ENCODE results near the gene CORO1A. TPM values are rescaled to one million over a fixed set of nuclear protein-coding genes. Genes with fewer than 3 reads are reported as not detected.
"Not testable (repeated sequence)": the region's sequence is repeated elsewhere in the genome, so short reads cannot be mapped to it uniquely, and the experiment has no call there.

CORO1A gene
- total RNA-seq, 1 donor from 2014 or later, result 843 TPM

DNA sequence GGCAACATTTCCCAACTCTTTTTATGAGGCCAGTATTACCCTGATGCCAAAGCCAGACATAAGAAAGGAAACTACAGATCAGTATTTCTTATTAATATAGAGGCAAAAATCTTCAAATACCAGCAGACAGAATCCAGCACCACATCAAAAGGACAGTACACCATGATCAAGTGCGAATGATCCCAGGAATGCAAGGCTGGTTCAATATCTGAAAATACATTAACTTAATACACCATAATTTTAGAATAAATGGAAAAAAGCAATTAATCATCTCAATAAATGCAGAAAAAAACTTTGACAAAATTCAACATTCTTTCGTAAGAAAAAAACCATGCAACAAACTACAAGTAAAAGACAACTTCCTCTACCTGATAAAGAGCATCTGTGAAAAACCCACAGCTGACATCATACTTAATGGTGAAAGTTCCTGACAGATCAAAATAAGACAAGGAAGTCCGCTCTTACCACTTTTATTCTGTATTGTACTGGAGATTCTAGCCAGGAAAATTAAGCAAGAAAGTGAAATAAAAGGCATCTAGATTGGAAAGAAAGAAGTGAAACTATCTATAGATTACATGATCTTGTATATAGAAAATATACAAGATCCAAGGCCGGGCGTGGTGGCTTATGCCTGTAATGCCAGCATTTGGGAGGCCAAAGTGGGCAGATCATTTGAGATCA, 34.0 kb upstream of the CORO1A start:
- H3K27me3 Mint-ChIP-seq (ENCODE audit: low read depth), result no peaks in the 10 kb centered on the region
- H3K9me3 Mint-ChIP-seq, result peaks cover 14% of the 10 kb centered on the region
- H3K27ac Mint-ChIP-seq, result no peak overlapping the region
- no peak overlapping the region for H3K4me3 Mint-ChIP-seq (ENCODE audit: low read depth)
- peaks cover 3% of the 10 kb centered on the region for H3K4me1 Mint-ChIP-seq (ENCODE audit: low read depth)
- peaks cover 6% of the 10 kb centered on the region for H3K36me3 Mint-ChIP-seq (ENCODE audit: low read depth)
- intact Hi-C loops (cut with micrococcal nuclease), result no loop called here
- DNase-seq (ENCODE audit: low spot score), result no peak

DNA sequence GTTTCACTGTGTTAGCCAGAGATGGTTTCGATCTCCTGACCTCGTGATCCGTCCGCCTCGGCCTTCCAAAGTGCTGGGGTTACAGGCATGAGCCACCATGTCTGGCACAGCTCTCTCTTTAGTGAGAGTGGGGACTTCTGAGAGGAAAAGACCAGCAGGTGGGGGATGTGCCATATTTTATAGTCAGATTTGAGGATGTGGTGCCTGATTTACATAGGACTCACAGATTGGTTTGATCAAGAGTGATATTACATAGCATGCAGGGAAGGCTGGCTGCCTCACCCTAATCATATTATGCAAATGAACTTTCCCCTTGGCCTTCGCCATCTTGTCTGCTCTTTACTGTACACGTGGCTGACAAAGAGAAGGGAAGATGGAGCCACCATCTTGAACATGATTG, 32.3 kb upstream of the CORO1A start:
- Mint-ChIP-seq H3K4me1 (ENCODE audit: low read depth) (no peaks in the 10 kb centered on the region), H3K9me3 (peaks cover 14% of the 10 kb centered on the region), H3K4me3 (ENCODE audit: low read depth) (no peak overlapping the region), H3K27me3 (ENCODE audit: low read depth) (no peaks in the 10 kb centered on the region), H3K36me3 (ENCODE audit: low read depth) (peaks cover 6% of the 10 kb centered on the region), H3K27ac (no peak overlapping the region)
- intact Hi-C loops (cut with micrococcal nuclease), result no loop called here
- no peak for DNase-seq (ENCODE audit: low spot score)

DNA sequence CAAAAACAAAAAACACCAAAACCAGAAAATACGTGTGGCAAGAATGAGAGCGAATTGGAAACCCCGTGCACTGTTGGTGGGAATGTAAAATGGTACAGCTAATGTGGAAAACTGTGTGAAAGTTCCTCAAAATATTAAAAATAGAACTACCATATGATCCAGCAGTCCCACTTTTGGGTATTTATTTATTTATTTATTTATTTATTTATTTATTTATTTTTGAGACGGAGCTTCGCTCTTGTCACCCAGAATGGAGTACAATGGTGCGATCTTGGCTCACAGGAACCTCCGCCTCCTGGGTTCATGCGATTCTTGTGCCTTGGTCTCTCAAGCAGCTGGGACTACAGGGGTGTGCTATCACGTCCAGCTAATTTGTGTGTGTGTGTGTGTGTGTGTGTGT, 30.9 kb upstream of the CORO1A start:
- DNase-seq (ENCODE audit: low spot score), result no peak
- peaks cover 6% of the 10 kb centered on the region for H3K36me3 Mint-ChIP-seq (ENCODE audit: low read depth)
- H3K4me3 Mint-ChIP-seq (ENCODE audit: low read depth), result no peak overlapping the region
- H3K27ac Mint-ChIP-seq, result no peak overlapping the region
- H3K9me3 Mint-ChIP-seq, result peaks cover 14% of the 10 kb centered on the region
- intact Hi-C loops (cut with micrococcal nuclease), result no loop called here
- H3K27me3 Mint-ChIP-seq (ENCODE audit: low read depth), result no peaks in the 10 kb centered on the region
- no peaks in the 10 kb centered on the region for H3K4me1 Mint-ChIP-seq (ENCODE audit: low read depth)

DNA sequence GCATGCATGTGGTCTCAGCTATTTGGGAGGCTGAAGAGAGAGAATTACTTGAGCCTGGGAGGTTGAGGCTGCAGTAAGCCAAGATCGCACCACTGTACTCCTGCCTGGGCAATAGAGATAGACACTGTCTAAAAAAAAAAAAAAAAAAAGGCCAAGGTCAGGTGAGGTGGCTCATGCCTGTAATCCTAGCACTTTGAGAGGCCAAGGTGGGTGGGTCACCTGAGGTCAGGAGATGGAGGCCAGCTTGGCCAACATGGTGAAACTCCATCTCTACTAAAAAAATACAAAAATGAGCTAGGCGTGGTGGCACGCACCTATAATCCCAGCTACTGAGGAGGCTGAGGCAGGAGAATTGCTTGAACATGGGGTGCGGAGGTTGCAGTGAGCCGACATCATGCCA, 28.2 kb upstream of the CORO1A start:
- intact Hi-C loops (cut with micrococcal nuclease), result no loop called here

DNA sequence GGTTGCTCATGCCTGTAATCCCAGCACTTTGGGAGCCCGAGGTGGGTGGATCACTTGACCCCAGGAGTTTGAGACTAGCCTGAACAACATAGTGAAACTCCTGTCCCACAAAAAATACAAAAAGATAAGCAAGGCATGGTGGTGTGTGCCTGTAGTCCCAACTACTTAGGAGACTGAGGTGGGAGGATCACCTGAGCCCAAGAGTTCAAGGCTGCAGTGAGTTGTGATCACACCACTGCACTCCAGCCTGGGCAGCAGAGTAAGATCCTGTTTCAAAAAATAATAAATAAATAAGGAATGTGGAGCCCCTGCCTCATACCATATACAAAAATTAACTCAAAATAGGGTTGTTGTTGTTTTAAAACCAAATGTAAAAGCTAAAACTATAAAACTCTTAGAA, 26.2 kb upstream of the CORO1A start:
- H3K36me3 Mint-ChIP-seq (ENCODE audit: low read depth), result no peaks in the 10 kb centered on the region
- DNase-seq (ENCODE audit: low spot score), result no peak
- H3K27ac Mint-ChIP-seq, result no peak overlapping the region
- no peaks in the 10 kb centered on the region for H3K4me1 Mint-ChIP-seq (ENCODE audit: low read depth)
- no peaks in the 10 kb centered on the region for H3K27me3 Mint-ChIP-seq (ENCODE audit: low read depth)
- no peaks in the 10 kb centered on the region for H3K9me3 Mint-ChIP-seq
- no peak overlapping the region for H3K4me3 Mint-ChIP-seq (ENCODE audit: low read depth)
- intact Hi-C loops (cut with micrococcal nuclease), result no loop called here

More for the DNA sequence above, 28.2 kb upstream of the CORO1A start:
- no peaks in the 10 kb centered on the region for H3K9me3 Mint-ChIP-seq
- H3K36me3 Mint-ChIP-seq (ENCODE audit: low read depth), result no peaks in the 10 kb centered on the region
- H3K27ac Mint-ChIP-seq, result no peak overlapping the region
- no peak for DNase-seq (ENCODE audit: low spot score)
- H3K4me3 Mint-ChIP-seq (ENCODE audit: low read depth), result no peak overlapping the region
- H3K27me3 Mint-ChIP-seq (ENCODE audit: low read depth), result no peaks in the 10 kb centered on the region
- no peaks in the 10 kb centered on the region for H3K4me1 Mint-ChIP-seq (ENCODE audit: low read depth)

DNA sequence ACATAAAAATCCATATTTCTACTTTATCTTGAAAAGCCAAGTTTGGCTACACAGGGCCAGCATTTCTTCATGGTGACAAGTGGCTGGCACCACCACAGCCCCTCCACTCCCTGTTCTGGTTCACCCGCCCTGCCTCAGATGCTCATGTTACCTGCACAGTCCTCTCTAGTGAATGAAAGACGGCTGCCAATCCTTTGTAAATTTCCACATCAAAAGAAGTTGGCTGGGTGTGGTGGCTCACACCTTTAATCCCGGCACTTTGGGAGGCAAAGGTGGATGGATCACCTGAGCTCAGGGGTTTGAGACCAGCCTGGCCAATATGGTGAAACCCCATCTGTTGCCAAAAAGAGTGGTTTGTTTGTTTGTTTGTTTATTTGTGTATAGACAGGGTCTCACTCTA, 19.9 kb upstream of the CORO1A start:
- Mint-ChIP-seq H3K27ac (no peak overlapping the region), H3K4me3 (ENCODE audit: low read depth) (no peak overlapping the region), H3K27me3 (ENCODE audit: low read depth) (no peaks in the 10 kb centered on the region), H3K36me3 (ENCODE audit: low read depth) (no peaks in the 10 kb centered on the region), H3K9me3 (no peaks in the 10 kb centered on the region), H3K4me1 (ENCODE audit: low read depth) (peaks cover 20% of the 10 kb centered on the region)
- DNase-seq (ENCODE audit: low spot score), result no peak
- intact Hi-C loops (cut with micrococcal nuclease), result no loop called here

DNA sequence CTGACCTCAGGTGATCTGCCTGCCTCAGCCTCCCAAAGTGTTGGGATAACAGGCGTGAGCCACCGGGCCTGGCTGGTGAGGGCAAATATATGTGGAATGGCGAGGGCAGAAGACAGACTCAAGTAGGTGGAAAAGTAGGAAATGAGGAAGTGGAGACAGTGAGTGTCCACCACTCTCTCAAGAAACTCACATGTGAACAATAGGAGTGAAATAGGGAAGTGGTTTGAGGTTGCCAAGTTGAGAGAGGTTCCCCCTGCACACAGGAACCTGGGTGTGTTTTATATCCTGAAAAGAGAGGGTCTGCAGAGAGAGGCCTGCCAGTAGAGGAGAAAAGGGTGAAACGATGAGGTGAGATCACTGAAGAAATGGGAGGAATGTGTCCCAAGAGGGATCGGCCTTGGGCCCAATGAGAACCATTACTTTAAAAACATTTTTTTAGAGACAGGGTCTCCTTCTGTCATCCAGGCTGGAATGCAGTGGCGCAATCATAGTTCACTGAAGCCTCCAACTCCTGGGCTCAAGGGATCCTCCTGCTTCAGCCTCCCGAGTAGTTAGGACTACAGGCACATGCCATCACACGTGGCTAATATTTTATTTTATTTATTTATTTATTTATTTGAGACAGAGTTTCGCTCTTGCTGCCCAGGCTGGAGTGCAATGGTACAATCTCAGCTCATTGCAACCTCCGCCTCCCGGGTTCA, 17.1 kb upstream of the CORO1A start:
- intact Hi-C loops (cut with micrococcal nuclease), result no loop called here
- Mint-ChIP-seq H3K27ac (peak overlapping the region; percentile 15), H3K36me3 (ENCODE audit: low read depth) (no peaks in the 10 kb centered on the region), H3K4me1 (ENCODE audit: low read depth) (peaks cover 20% of the 10 kb centered on the region), H3K4me3 (ENCODE audit: low read depth) (no peak overlapping the region), H3K9me3 (no peaks in the 10 kb centered on the region), H3K27me3 (ENCODE audit: low read depth) (no peaks in the 10 kb centered on the region)
- DNase-seq (ENCODE audit: low spot score), result no peak

DNA sequence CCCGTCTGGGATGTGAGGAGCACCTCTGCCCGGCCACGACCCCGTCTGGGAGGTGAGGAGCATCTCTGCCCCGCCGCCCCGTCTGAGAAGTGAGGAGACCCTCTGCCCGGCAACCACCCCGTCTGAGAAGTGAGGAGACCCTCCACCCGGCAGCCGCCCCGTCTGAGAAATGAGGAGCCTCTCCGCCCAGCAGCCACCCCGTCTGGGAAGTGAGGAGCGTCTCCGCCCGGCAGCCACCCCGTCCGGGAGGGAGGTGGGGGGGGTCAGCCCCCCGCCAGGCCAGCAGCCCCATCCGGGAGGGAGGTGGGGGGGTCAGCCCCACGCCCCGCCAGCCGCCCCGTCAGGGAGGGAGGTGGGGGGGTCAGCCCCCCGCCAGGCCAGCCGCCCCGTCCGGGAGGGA, 14.7 kb upstream of the CORO1A start:
- H3K27ac Mint-ChIP-seq; DNase-seq (ENCODE audit: low spot score); H3K4me3 Mint-ChIP-seq (ENCODE audit: low read depth); H3K27me3 Mint-ChIP-seq (ENCODE audit: low read depth); H3K9me3 Mint-ChIP-seq; H3K36me3 Mint-ChIP-seq (ENCODE audit: low read depth); intact Hi-C loops (cut with micrococcal nuclease): not testable (repeated sequence)
- H3K4me1 Mint-ChIP-seq (ENCODE audit: low read depth), result peaks cover 17% of the 10 kb centered on the region

DNA sequence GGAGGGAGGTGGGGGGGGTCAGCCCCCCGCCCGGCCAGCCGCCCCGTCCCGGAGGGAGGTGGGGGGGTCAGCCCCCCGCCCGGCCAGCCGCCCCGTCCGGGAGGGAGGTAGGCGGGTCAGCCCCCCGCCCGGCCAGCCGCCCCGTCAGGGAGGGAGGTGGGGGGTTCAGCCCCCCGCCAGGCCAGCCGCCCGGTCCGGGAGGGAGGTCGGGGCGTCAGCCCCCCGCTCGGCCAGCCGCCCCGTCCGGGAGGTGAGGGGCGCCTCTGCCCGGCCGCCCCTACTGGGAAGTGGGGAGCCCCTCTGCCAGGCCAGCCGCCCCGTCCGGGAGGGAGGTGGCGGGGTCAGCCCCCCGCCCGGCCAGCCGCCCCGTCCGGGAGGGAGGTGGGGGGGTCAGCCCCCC, 14.0 kb upstream of the CORO1A start:
- H3K9me3 Mint-ChIP-seq; H3K27me3 Mint-ChIP-seq (ENCODE audit: low read depth); DNase-seq (ENCODE audit: low spot score); H3K36me3 Mint-ChIP-seq (ENCODE audit: low read depth); intact Hi-C loops (cut with micrococcal nuclease); H3K4me3 Mint-ChIP-seq (ENCODE audit: low read depth); H3K27ac Mint-ChIP-seq: not testable (repeated sequence)
- H3K4me1 Mint-ChIP-seq (ENCODE audit: low read depth), result peaks cover 15% of the 10 kb centered on the region

DNA sequence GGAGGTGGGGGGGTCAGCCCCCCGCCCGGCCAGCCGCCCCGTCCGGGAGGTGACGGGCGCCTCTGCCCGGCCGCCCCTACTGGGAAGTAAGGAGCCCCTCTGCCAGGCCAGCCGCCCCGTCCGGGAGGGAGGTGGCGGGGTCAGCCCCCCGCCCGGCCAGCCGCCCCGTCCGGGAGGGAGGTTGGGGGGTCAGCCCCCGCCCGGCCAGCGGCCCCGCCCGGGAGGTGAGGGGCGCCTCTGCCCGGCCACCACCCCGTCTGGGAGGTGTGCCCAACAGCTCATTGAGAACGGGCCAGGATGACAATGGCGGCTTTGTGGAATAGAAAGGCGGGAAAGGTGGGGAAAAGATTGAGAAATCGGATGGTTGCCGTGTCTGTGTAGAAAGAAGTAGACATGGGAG, 13.3 kb upstream of the CORO1A start:
- H3K27me3 Mint-ChIP-seq (ENCODE audit: low read depth); H3K9me3 Mint-ChIP-seq; H3K27ac Mint-ChIP-seq; H3K4me3 Mint-ChIP-seq (ENCODE audit: low read depth); H3K4me1 Mint-ChIP-seq (ENCODE audit: low read depth); H3K36me3 Mint-ChIP-seq (ENCODE audit: low read depth); intact Hi-C loops (cut with micrococcal nuclease); DNase-seq (ENCODE audit: low spot score): not testable (repeated sequence)

DNA sequence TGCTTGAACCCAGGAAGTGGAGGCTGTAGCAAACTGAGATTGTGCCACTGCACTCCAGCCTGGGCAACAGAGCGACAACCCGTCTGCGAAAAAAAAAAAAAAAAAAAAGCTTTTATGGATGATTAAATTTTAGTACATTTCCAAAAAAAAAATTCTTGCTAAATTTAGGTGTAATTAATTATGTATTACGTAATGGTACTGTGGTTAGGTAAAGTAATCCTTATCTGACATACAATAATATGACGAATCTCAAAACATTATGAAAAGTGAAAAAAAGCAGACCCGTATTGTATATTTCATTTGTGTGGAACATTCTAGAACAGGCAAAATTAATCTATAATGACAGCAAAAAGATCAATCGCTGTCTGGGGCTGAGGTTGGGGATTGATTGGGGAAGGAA, 10.3 kb upstream of the CORO1A start:
- H3K9me3 Mint-ChIP-seq, result no peaks in the 10 kb centered on the region
- intact Hi-C loops (cut with micrococcal nuclease), result no loop called here
- no peak overlapping the region for H3K27ac Mint-ChIP-seq
- no peaks in the 10 kb centered on the region for H3K36me3 Mint-ChIP-seq (ENCODE audit: low read depth)
- H3K4me3 Mint-ChIP-seq (ENCODE audit: low read depth), result no peak overlapping the region
- no peaks in the 10 kb centered on the region for H3K4me1 Mint-ChIP-seq (ENCODE audit: low read depth)
- H3K27me3 Mint-ChIP-seq (ENCODE audit: low read depth), result peaks cover 2% of the 10 kb centered on the region
- no peak for DNase-seq (ENCODE audit: low spot score)

DNA sequence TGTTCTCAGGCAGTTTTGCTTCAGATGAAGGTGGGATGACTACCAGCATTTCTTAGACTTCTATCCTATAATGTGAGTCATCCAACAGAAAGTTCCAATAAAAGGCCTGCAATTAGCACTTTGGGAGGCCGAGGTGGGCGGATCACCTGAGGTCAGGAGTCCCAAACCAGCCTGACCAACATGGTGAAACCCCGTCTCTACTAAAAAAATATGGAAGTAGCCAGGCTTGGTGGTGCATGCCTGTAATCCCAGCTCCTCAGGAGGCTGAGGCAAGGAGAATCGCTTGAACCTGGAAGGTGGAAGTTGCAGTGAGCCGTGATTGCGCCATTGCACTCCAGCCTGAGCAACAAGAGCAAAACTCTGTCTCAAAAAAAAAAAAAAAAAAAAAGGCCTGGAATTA, 6.5 kb upstream of the CORO1A start:
- not testable (repeated sequence) for DNase-seq (ENCODE audit: low spot score)

DNA sequence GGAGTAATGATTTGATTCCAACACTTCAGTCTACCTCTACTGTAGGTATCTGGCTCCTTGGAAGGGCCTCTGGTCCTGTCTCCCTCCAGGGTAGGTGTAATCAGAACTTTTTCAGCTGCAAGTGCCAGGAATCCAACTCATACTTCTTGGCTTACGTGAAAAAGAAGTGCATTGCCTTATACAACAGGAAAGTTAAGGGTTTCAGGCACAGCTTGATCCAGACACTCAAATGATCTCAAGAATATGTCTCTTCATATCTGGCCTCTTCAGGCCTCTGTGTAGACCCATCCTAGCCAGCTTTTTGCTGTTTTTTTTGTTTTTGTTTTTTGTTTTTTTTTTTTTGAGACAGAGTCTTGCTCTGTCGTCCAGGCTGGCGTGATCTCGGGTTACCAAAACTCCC, 4.2 kb upstream of the CORO1A start:
- Mint-ChIP-seq H3K4me3 (ENCODE audit: low read depth) (no peak overlapping the region), H3K27ac (no peak overlapping the region), H3K36me3 (ENCODE audit: low read depth) (peaks cover 4% of the 10 kb centered on the region), H3K9me3 (no peaks in the 10 kb centered on the region), H3K4me1 (ENCODE audit: low read depth) (peaks cover 13% of the 10 kb centered on the region), H3K27me3 (ENCODE audit: low read depth) (no peaks in the 10 kb centered on the region)
- no peak for DNase-seq (ENCODE audit: low spot score)
- intact Hi-C loops (cut with micrococcal nuclease), result no loop called here

More for the DNA sequence above, 6.5 kb upstream of the CORO1A start:
- H3K36me3 Mint-ChIP-seq (ENCODE audit: low read depth); H3K27me3 Mint-ChIP-seq (ENCODE audit: low read depth); H3K9me3 Mint-ChIP-seq; intact Hi-C loops (cut with micrococcal nuclease); H3K4me1 Mint-ChIP-seq (ENCODE audit: low read depth); H3K27ac Mint-ChIP-seq; H3K4me3 Mint-ChIP-seq (ENCODE audit: low read depth): not testable (repeated sequence)

Measured in activated T-helper 2 cell treated with anti-CD3 and anti-CD28 coated beads, Interferon-gamma antibody, Interleukin-2, Interleukin-4, amounts not matched to agents 10 μg/mL and 5 μg/mL and 100 μg/mL, durations not matched to agents 14 hours and 24 hours and 36 hours (primary cell).